NCI-H2107 treated with DMSO at 0.1 percent for 48 hours (cell line): ENCODE results near the gene ZNF705A.
"Not testable (repeated sequence)": the region's sequence is repeated elsewhere in the genome, so short reads cannot be mapped to it uniquely, and the experiment has no call there.

Experiments used
- DNase-seq: peaks from one replicate; lab custom pipeline; 2025; ENCODE audit not compliant: unreplicated experiment; lab: John Stamatoyannopoulos, UW

ZNF705A gene

DNA sequence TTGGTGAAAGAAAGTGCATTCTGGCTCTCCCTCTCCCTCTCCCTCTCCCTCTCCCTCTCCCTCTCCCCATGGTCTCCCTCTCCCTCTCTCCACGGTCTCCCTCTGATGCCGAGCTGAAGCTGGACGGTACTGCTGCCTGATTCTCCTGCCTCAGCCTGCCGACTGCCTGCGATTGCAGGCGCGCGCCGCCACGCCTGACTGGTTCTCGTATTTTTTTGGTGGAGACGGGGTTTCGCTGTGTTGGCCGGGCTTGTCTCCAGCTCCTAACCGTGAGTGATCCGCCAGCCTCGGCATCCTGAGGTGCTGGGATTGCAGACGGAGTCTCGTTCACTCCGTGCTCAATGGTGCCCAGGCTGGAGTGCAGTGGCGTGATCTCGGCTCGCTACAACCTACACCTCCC is 26.5 kb downstream of the ZNF705A start:
- DNase-seq = not testable (repeated sequence)

DNA sequence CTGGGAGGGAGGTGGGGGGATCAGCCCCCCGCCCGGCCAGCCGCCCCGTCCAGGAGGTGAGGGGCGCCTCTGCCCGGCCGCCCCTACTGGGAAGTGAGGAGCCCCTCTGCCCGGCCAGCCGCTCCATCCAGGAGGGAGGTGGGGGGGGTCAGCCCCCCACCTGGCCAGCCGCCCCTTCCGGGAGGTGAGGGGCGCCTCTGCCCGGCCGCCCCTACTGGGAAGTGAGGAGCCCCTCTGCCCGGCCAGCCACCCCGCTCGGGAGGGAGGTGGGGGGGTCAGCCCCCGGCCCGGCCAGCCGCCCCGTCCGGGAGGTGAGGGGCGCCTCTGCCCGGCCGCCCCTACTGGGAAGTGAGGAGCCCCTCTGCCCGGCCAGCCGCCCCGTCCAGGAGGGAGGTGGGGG is 27.4 kb downstream of the ZNF705A start:
- not testable (repeated sequence) for DNase-seq

DNA sequence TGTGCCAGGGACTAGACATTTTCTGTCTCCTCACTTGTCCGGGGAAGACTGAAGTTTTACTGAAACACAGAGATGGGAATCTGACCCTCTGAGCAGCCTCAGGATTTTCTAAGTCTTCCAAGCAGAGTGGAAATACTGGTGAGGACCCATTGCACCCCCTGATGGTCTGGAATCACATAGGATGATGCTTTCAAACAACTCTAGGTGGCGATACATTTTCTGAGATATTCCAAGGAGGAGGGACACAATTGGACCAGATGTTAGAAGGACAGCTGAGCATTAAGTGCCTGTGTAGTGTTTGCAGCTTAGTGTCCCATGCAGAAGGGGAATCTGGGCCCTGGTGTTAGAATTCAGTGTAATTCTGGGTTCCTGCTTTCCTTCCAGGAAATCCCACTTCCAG is 31.3 kb downstream of the ZNF705A start:
- DNase-seq = not testable (repeated sequence)

DNA sequence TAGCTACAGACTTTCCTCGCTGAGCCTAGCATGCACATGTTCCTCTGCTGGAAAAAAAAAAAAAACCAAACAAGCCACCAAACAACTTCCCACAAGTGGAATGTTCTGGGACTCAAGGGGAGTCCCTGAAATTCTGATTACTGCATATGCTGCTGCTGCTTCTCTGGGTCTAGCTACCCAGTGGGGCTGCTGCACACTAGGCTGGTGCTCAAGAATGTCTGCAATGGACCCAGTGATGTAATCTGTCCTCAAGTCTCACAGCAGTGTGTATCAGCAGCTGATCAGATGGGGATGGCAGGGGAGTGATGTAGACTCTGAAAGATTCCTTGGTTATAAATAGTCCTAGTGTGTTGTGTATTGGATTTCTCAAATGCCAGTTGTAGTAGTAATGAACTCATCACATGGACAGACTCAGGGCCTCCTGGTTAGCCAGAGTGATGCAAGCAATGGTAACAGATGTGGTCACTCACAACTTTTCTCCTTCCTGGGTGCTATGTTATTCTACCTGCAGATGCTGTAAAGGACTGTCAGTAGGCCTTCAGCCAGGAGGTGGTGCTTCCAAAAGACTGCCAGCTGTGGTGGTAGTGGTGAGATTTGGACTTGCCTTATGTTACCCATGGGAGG is 41.0 kb downstream of the ZNF705A start:
- not testable (repeated sequence) for DNase-seq

DNA sequence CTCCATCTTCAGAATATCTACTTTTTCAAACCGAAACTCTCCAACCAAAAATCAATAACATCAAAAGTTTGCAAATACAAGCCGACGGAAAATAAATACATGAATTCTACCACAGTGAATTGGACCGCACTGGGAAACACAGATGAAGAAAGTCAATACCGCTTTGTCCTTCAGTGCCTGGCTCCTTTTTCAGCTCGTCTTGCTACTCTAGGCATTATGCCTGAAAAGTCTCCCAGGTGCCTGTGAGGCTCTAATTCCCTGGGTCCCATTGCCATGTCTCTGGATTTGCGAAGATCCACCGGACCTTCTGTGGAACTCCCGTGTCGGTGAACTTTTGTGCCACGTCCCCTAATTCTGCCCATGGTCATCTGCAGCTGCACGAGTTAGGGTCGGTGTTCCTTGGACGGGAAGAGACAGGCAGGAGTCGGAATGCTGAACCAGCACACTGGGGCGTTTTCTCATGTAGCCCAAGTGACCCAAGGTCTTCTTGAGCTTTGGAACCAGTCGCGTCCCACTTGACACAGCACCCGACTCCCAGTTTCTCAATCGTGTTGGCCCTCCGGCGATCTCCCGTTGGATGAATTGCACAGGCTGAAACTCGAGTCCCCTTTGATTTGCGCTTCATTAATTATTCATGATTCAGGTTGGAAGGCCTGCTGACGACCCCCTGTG is 62.0 kb downstream of the ZNF705A start:
- peak; percentile 13 for DNase-seq

DNA sequence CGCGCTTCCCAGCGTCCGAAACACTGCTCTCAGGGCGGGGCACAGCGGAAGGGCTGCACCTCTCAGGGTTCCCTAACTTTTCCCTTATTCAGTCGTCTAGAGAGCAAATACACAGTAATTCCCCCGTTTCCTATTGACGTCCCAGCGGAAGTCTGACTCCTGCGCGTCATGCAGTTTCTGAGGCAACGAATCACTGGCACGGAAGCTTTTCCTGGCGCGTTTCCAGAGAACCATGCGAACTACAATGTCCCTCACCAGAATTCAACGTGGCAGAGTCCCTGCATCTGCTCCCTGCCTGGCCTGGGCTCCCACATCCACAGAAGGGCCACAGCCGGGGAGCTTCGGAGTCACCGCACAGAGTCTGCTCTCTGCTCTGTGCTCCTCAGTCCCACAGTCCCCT is 64.6 kb downstream of the ZNF705A start:
- not testable (repeated sequence) for DNase-seq

DNA sequence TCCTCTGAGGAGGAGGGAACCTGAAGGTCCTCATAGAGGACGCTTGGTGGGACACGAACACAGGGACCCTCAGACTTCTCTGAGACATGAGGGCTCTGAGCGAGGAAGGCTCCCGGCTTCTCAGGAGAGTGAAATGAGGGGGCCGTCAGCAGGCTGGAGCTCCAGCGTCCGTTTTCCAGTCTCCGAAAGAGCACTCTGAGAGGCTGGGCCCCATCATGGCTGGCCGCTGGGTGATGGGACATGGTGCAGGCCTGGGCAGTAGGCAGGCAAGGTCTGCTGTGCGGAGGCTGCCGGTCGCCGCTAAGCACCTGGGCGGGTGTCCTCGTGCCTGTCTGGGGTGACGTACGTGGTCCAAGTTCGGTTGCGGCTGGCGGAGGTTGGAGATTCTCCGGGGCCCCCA is 65.0 kb downstream of the ZNF705A start:
- not testable (repeated sequence) for DNase-seq

DNA sequence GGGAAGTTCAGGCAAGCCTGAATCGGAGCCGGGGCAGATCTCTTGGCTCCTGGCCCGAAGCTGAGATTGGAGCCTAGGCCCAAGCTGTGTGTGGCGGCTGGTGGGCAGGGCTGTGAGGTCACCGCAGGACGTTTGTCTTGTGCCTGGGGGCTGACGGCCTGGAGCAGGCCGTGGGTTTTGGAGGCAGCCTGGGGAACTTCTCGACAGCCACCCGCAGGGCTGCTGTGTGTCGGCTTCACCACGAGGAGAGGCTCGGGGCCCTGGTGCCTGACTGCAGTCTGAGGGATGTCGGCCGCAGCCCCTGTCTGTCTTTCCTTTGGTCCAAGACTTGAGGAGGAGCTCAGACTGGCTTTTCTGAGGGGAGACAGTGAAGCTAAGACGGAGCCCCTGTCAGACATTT is 65.5 kb downstream of the ZNF705A start:
- not testable (repeated sequence) for DNase-seq

DNA sequence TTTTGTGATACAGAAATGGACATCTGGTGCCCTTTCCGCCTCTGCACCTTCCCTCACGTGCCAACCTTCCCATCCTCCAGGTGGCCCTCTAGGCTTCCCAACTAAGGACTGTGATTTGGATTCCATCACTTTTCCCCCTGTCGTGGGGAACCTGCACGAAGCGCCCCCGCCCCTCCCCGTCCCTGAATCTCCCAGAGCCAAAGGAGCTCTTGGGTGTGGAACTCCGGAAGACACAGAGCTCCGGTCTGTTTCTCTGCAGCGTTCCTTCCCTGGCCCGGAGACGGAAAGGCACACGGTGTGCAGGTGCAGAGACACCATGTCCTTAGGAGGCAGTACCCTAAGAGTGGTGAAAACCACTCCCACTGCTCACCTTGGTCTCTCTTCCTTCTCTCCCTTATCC is 66.8 kb downstream of the ZNF705A start:
- DNase-seq = not testable (repeated sequence)

DNA sequence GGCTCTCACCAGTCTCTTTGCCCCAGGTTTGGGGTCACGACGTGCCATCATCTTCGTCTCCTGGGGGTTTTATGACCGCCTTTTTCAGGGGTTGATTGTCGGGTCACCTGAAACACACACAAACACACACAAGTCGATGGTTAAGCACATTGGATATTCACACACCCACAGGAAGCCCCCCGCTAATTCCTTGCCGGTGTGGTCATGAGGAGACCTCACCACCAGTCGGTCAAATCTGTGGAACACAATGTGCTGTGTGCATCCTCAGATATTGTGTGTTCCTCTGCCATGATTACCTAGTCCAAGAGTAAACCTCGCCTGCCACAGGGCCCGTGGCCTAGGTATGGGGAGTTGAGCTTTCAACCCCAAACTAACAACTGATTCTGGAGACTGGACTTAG is 68.0 kb downstream of the ZNF705A start:
- not testable (repeated sequence) for DNase-seq

DNA sequence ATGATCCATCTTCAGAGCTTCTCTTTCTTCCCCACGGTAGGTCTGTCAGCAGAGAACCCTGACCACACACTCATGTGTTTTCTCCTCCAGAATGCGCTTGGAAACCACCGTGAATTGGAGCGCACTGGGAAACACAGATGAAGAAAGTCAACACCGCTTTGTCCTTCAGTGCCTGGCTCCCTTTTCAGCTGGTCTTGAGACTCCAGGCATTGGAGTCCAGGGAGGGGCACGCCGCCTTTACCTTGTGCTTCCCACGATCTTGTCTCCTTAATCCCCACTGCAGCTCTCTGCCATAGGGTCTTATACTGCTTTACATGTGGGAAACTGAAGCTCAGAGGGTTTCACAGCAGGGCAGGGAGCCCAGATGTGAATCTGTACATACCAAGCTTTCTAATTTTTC is 69.5 kb downstream of the ZNF705A start:
- no peak for DNase-seq

DNA sequence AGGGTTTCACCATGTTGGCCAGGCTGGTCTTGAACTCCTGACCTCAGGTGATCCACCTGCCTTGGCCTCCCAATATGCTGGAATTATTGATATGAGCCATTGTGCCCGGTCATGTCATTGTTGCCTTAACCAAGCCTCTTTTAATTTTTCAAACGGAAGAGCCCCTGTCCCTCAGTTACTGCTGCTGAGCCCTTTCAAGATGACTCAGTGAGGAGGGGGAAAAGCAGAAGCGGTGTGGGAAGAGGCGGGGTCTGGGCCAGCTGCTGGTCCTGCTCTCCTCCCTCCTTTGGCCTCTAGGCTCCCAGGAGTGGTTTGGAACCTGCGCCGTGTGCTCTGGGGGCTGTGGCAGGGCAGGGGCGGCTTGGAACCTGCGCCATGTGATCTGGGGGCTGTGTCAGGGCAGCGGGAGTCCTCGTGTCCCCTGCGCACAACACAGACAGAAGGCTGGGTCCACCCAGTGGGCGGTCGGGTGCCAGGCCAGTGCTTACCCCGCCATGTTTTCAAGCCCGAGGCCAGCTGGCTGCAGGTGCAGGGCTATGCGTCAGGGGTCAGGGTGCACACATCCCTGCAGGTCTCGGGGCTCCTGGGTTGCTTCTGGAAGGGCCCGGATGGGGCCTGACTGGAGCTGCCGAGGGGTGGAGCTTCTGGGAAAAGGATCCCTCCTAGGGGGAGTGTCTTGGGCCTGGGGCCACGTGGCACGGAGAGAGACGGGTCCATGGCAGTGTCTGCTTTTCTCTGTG is 70.3 kb downstream of the ZNF705A start, which contains the start of gene FAM90A1:
Gene FAM90A1, minus strand, starts transcription at position 627 of the 740 bp plus-strand sequence. CDS start 2,786 bp downstream, outside the sequence.
- DNase-seq = not testable (repeated sequence)

DNA sequence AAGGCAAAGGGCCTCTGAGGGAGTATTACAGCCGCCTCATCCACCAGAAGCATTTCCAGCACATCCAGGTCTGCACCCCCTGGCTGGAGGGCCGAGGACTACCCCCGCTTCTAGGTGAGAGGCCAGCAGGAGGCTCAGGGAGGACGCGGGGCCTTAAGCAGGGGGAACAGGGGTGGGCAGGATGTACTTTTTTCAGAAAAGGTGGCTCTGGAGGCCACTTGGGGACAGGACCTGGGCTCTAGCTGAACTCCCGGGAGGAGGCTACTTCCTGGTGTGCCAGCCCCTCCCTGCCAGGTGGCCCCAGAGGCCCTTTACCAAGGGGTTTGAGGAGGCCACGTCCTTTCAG is 70.9 kb downstream of the ZNF705A start:
- not testable (repeated sequence) for DNase-seq

DNA sequence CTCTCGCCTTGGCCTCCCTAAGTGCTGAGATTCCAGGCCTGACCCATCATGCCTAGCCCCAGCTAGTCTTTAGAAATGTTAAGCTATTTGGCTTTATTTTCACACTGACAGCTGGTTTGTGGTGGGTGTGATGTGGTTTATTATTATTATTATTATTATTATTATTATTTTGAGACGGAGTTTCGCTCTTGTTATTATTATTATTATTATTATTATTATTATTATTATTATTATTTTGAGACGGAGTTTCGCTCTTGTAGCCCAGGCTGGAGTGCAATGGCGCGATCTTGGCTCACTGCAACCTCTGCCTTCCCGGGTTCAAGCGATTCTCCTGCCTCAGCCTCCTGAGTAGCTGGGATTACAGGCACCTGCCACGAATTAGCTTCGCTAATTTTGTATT is 71.8 kb downstream of the ZNF705A start:
- DNase-seq = not testable (repeated sequence)

DNA sequence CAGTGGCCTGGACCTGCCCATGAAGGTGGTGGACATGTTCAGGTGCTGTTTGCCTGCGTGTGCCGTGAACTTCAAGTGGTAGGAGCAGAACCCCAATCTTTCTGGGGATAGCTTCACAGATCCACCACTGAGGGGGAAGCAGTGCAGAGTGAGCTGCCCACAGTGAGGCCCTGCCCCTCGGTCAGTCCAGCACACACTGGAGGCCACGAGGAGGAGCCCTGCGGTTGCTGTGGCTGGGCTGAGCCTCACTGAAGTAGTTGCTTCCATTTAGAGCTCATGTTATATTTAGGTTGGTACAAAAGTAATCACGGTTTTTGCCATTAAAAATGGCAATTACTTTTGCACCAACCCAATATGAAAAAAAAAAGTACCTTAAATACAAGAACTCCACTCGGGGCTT is 72.7 kb downstream of the ZNF705A start:
- DNase-seq = not testable (repeated sequence)
